Measurements from ENCODE around the gene MAST3.

The MAST3 gene

GRCh38 chr19:18161636-18162002, 64.0 kb downstream of the MAST3 start:
- Histone ChIP-seq H3K4me3 (ENCODE audit: low read depth, low read length) (peak overlapping the region; percentile 23), H3K36me3 (ENCODE audit: control insufficient read depth, insufficient read depth, low read length) (peaks cover 37% of the 10 kb centered on the region), H3K27me3 (ENCODE audit: control insufficient read depth, insufficient read depth, low read length) (no peaks in the 10 kb centered on the region), H3K4me1 (ENCODE audit: control insufficient read depth, insufficient read depth, low read length) (peaks cover 15% of the 10 kb centered on the region), H3K27ac (ENCODE audit: low read depth, low read length) (no peak overlapping the region), H3K9me3 (ENCODE audit: control insufficient read depth, insufficient read depth, low read depth, low read length) (no peaks in the 10 kb centered on the region), H3K9ac (ENCODE audit: low read length) (no peak overlapping the region)

GRCh38 chr19:18164072-18164471, 66.5 kb downstream of the MAST3 start:
- peaks cover 8% of the 10 kb centered on the region for H3K4me1 ChIP-seq (ENCODE audit: control insufficient read depth, insufficient read depth, low read length)
- H3K9ac ChIP-seq (ENCODE audit: low read length): no peak overlapping the region
- H3K4me3 ChIP-seq (ENCODE audit: low read depth, low read length): no peak overlapping the region
- peaks cover 54% of the 10 kb centered on the region for H3K36me3 ChIP-seq (ENCODE audit: control insufficient read depth, insufficient read depth, low read length)
- no peak overlapping the region for H3K27ac ChIP-seq (ENCODE audit: low read depth, low read length)
- H3K27me3 ChIP-seq (ENCODE audit: control insufficient read depth, insufficient read depth, low read length): no peaks in the 10 kb centered on the region
- H3K9me3 ChIP-seq (ENCODE audit: control insufficient read depth, insufficient read depth, low read depth, low read length): no peaks in the 10 kb centered on the region

GRCh38 chr19:18165794-18166544, 68.4 kb downstream of the MAST3 start:
- Histone ChIP-seq H3K27me3 (ENCODE audit: control insufficient read depth, insufficient read depth, low read length) (no peaks in the 10 kb centered on the region), H3K4me3 (ENCODE audit: low read depth, low read length) (no peak overlapping the region), H3K9me3 (ENCODE audit: control insufficient read depth, insufficient read depth, low read depth, low read length) (no peaks in the 10 kb centered on the region), H3K9ac (ENCODE audit: low read length) (no peak overlapping the region), H3K36me3 (ENCODE audit: control insufficient read depth, insufficient read depth, low read length) (peaks cover 63% of the 10 kb centered on the region), H3K4me1 (ENCODE audit: control insufficient read depth, insufficient read depth, low read length) (0 out of 2 replicates have a peak, but pooled peaks cover 4% of the 10 kb centered on the region), H3K27ac (ENCODE audit: low read depth, low read length) (no peak overlapping the region)

GRCh38 chr19:18167011-18167410, 69.4 kb downstream of the MAST3 start:
- Histone ChIP-seq H3K9me3 (ENCODE audit: control insufficient read depth, insufficient read depth, low read depth, low read length) (no peaks in the 10 kb centered on the region), H3K36me3 (ENCODE audit: control insufficient read depth, insufficient read depth, low read length) (peaks cover 59% of the 10 kb centered on the region), H3K27ac (ENCODE audit: low read depth, low read length) (no peak overlapping the region), H3K4me3 (ENCODE audit: low read depth, low read length) (no peak overlapping the region), H3K9ac (ENCODE audit: low read length) (no peak overlapping the region), H3K27me3 (ENCODE audit: control insufficient read depth, insufficient read depth, low read length) (no peaks in the 10 kb centered on the region), H3K4me1 (ENCODE audit: control insufficient read depth, insufficient read depth, low read length) (no peaks in the 10 kb centered on the region)

- H3K9ac ChIP-seq (ENCODE audit: low read length): no peak overlapping the region
- H3K4me1 ChIP-seq (ENCODE audit: control insufficient read depth, insufficient read depth, low read length): no peaks in the 10 kb centered on the region
- no peaks in the 10 kb centered on the region for H3K9me3 ChIP-seq (ENCODE audit: control insufficient read depth, insufficient read depth, low read depth, low read length)
- H3K36me3 ChIP-seq (ENCODE audit: control insufficient read depth, insufficient read depth, low read length): peaks cover 50% of the 10 kb centered on the region
- H3K27ac ChIP-seq (ENCODE audit: low read depth, low read length): no peak overlapping the region
- no peak overlapping the region for H3K4me3 ChIP-seq (ENCODE audit: low read depth, low read length)
- H3K27me3 ChIP-seq (ENCODE audit: control insufficient read depth, insufficient read depth, low read length): no peaks in the 10 kb centered on the region
Observed at GRCh38 chr19:18167975-18168645, 70.5 kb downstream of the MAST3 start.

GRCh38 chr19:18168673-18169381, 71.2 kb downstream of the MAST3 start:
- no peak overlapping the region for H3K9ac ChIP-seq (ENCODE audit: low read length)
- no peak overlapping the region for H3K4me3 ChIP-seq (ENCODE audit: low read depth, low read length)
- H3K27ac ChIP-seq (ENCODE audit: low read depth, low read length): no peak overlapping the region
- peaks cover 3% of the 10 kb centered on the region; the same call in 1 of the 2 replicates for H3K4me1 ChIP-seq (ENCODE audit: control insufficient read depth, insufficient read depth, low read length)
- H3K27me3 ChIP-seq (ENCODE audit: control insufficient read depth, insufficient read depth, low read length): no peaks in the 10 kb centered on the region
- H3K9me3 ChIP-seq (ENCODE audit: control insufficient read depth, insufficient read depth, low read depth, low read length): no peaks in the 10 kb centered on the region
- peaks cover 44% of the 10 kb centered on the region for H3K36me3 ChIP-seq (ENCODE audit: control insufficient read depth, insufficient read depth, low read length)

- no peak overlapping the region for H3K27ac ChIP-seq (ENCODE audit: low read depth, low read length)
- peaks cover 34% of the 10 kb centered on the region for H3K36me3 ChIP-seq (ENCODE audit: control insufficient read depth, insufficient read depth, low read length)
- H3K9ac ChIP-seq (ENCODE audit: low read length): no peak overlapping the region
- peaks cover 16% of the 10 kb centered on the region for H3K27me3 ChIP-seq (ENCODE audit: control insufficient read depth, insufficient read depth, low read length)
- no peaks in the 10 kb centered on the region for H3K9me3 ChIP-seq (ENCODE audit: control insufficient read depth, insufficient read depth, low read depth, low read length)
- H3K4me3 ChIP-seq (ENCODE audit: low read depth, low read length): no peak overlapping the region
- peaks cover 9% of the 10 kb centered on the region; the same call in 1 of the 2 replicates for H3K4me1 ChIP-seq (ENCODE audit: control insufficient read depth, insufficient read depth, low read length)
Observed at GRCh38 chr19:18170714-18171255, 73.2 kb downstream of the MAST3 start.

- Histone ChIP-seq H3K27me3 (ENCODE audit: control insufficient read depth, insufficient read depth, low read length) (peaks cover 16% of the 10 kb centered on the region), H3K27ac (ENCODE audit: low read depth, low read length) (no peak overlapping the region), H3K9ac (ENCODE audit: low read length) (no peak overlapping the region), H3K4me3 (ENCODE audit: low read depth, low read length) (no peak overlapping the region), H3K36me3 (ENCODE audit: control insufficient read depth, insufficient read depth, low read length) (peaks cover 30% of the 10 kb centered on the region), H3K4me1 (ENCODE audit: control insufficient read depth, insufficient read depth, low read length) (peaks cover 9% of the 10 kb centered on the region; the same call in 1 of the 2 replicates), H3K9me3 (ENCODE audit: control insufficient read depth, insufficient read depth, low read depth, low read length) (no peaks in the 10 kb centered on the region)
Observed at GRCh38 chr19:18171605-18172327, 74.2 kb downstream of the MAST3 start.

- Histone ChIP-seq H3K9ac (ENCODE audit: low read length) (no peak overlapping the region), H3K27ac (ENCODE audit: low read depth, low read length) (no peak overlapping the region), H3K4me1 (ENCODE audit: control insufficient read depth, insufficient read depth, low read length) (peaks cover 9% of the 10 kb centered on the region; the same call in 1 of the 2 replicates), H3K9me3 (ENCODE audit: control insufficient read depth, insufficient read depth, low read depth, low read length) (no peaks in the 10 kb centered on the region), H3K27me3 (ENCODE audit: control insufficient read depth, insufficient read depth, low read length) (peaks cover 16% of the 10 kb centered on the region), H3K4me3 (ENCODE audit: low read depth, low read length) (no peak overlapping the region), H3K36me3 (ENCODE audit: control insufficient read depth, insufficient read depth, low read length) (peaks cover 29% of the 10 kb centered on the region)
Observed at GRCh38 chr19:18172331-18173053, 74.9 kb downstream of the MAST3 start.

- H3K4me1 ChIP-seq (ENCODE audit: control insufficient read depth, insufficient read depth, low read length): peaks cover 9% of the 10 kb centered on the region; the same call in 1 of the 2 replicates
- H3K4me3 ChIP-seq (ENCODE audit: low read depth, low read length): peak overlapping the region; percentile 69
- no peak overlapping the region for H3K9ac ChIP-seq (ENCODE audit: low read length)
- peaks cover 16% of the 10 kb centered on the region for H3K27me3 ChIP-seq (ENCODE audit: control insufficient read depth, insufficient read depth, low read length)
- H3K36me3 ChIP-seq (ENCODE audit: control insufficient read depth, insufficient read depth, low read length): peaks cover 26% of the 10 kb centered on the region
- H3K9me3 ChIP-seq (ENCODE audit: control insufficient read depth, insufficient read depth, low read depth, low read length): no peaks in the 10 kb centered on the region
- H3K27ac ChIP-seq (ENCODE audit: low read depth, low read length): no peak overlapping the region
Observed at GRCh38 chr19:18173054-18173571, 75.5 kb downstream of the MAST3 start.

Data from HUES6 (cell line).